Panc1 (cell line): Measurements from ENCODE around the gene PHF13. TPM values are rescaled to one million over a fixed set of nuclear protein-coding genes. Genes with fewer than 3 reads are reported as not detected.

Experiments used
- ATAC-seq: fragments of 200-7000 bp; cut with Tn5 transposase; 2 replicates; pipeline ENCODE4 v1.9.1; 2020; ENCODE audit warnings: mild to moderate bottlenecking, moderate library complexity
- BruUV-seq: library from RNA; stranded (reverse); fragments of 400-500 nt; replicated peaks from 2 replicates; lab custom pipeline; 2021; lab: Mats Ljungman, UMichigan
- CTCF ChIA-PET: fragments of 300-600 bp; sonication (Branson Sonifier 250); formaldehyde crosslinking; loops from one replicate; lab custom pipeline; 2022; ENCODE audit warnings: antibody characterized with exemption; lab: Charles Lee
- POLR2A ChIA-PET: fragments of 300-600 bp; sonication (Branson Sonifier 250); formaldehyde crosslinking; loops from one replicate; lab custom pipeline; 2022; ENCODE audit warnings: antibody characterized with exemption; lab: Charles Lee
- DNase-seq: peaks from one replicate; pipeline ENCODE4 v3.0.0-alpha.2; 2010; ENCODE audit warnings: low read depth, low spot score
- H3K27ac ChIP-seq: 2 replicates; pipeline ENCODE4 v1.5.1; 2011; ENCODE audit warnings: mild to moderate bottlenecking, low read length, inconsistent platforms
- H3K27me3 ChIP-seq: fragments of 200-500 bp; sonication (Bioruptor generic); 2 replicates; pipeline ENCODE4 v1.6.0; 2014; ENCODE audit warnings: low read length, inconsistent platforms; ENCODE audit not compliant: control insufficient read depth, insufficient read depth
- H3K36me3 ChIP-seq: fragments of 200-500 bp; sonication (Bioruptor generic); 2 replicates; pipeline ENCODE4 v1.5.1; 2014; ENCODE audit warnings: inconsistent platforms, mild to moderate bottlenecking, low read length, moderate library complexity; ENCODE audit not compliant: control insufficient read depth, insufficient read depth
- H3K4me1 ChIP-seq: 2 replicates; pipeline ENCODE4 v1.5.1; 2011; ENCODE audit warnings: inconsistent platforms, mild to moderate bottlenecking, low read length, moderate library complexity; ENCODE audit not compliant: control insufficient read depth, insufficient read depth
- H3K4me3 ChIP-seq, 2 experiments: 2 replicates each; pipeline ENCODE4 v1.5.1; 2011 to 2012; ENCODE audit warnings: low read depth in 2 of 2, low read length in 2 of 2, mild to moderate bottlenecking in 2 of 2, inconsistent platforms in 1 of 2, moderate library complexity in 1 of 2
- H3K9me3 ChIP-seq: fragments of 200-500 bp; sonication (Bioruptor generic); 2 replicates; pipeline ENCODE4 v1.5.1; 2014; ENCODE audit warnings: low read depth, mild to moderate bottlenecking, inconsistent platforms, low read length, moderate library complexity; ENCODE audit not compliant: control insufficient read depth, insufficient read depth
- POLR2AphosphoS5 ChIP-seq: IDR thresholded peaks from 2 replicates; pipeline ENCODE4 v1.6.1; 2012; ENCODE audit warnings: mild to moderate bottlenecking, low read depth, low read length, moderate library complexity
- SIN3A ChIP-seq: IDR thresholded peaks from 2 replicates; pipeline ENCODE4 v1.6.1; 2012; ENCODE audit warnings: low read depth, mild to moderate bottlenecking, low read length, moderate library complexity, borderline replicate concordance; ENCODE audit not compliant: insufficient read depth
- TCF7L2 ChIP-seq: IDR thresholded peaks from 2 replicates; pipeline ENCODE4 v1.6.1; 2011; ENCODE audit warnings: mild to moderate bottlenecking, low read depth, low read length, inconsistent platforms
- in situ Hi-C: cut with HindIII; loops from 2 replicates; pipeline ENCODE4 v1.10.0; 2016; ENCODE audit warnings: low sequenced_read_pairs, low pct_unique_long_range_greater_than_20kb
- intact Hi-C: fragments of 100-400 bp; cut with micrococcal nuclease; formaldehyde crosslinking; loops from one replicate; pipeline ENCODE4 v1.10.0; 2022; ENCODE audit not compliant: unreplicated experiment
- total RNA-seq: library from RNA; stranded (reverse); gene quantifications from one replicate; pipeline ENCODE4 v1.2.1, GENCODE V29; 2021; ENCODE audit not compliant: unreplicated experiment
- TF ChIP-seq, protein P1 (sequence below), 2 experiments: IDR thresholded peaks; 2 replicates each; pipeline ENCODE4 v1.6.1; 2011 to 2012; ENCODE audit warnings: low read depth in 2 of 2, control low read depth in 1 of 2, low read length in 1 of 2, mild to moderate bottlenecking in 1 of 2, moderate library complexity in 1 of 2; ENCODE audit not compliant: insufficient read depth in 1 of 2
- TF ChIP-seq, protein P2 (sequence below): fragments of 450-650 bp; IDR thresholded peaks from 2 replicates; pipeline ENCODE4 v1.5.1; 2017; ENCODE audit warnings: mild to moderate bottlenecking

PHF13 gene
- total RNA-seq, 1 experiment from 2014 or later, result 41.8 TPM

DNA sequence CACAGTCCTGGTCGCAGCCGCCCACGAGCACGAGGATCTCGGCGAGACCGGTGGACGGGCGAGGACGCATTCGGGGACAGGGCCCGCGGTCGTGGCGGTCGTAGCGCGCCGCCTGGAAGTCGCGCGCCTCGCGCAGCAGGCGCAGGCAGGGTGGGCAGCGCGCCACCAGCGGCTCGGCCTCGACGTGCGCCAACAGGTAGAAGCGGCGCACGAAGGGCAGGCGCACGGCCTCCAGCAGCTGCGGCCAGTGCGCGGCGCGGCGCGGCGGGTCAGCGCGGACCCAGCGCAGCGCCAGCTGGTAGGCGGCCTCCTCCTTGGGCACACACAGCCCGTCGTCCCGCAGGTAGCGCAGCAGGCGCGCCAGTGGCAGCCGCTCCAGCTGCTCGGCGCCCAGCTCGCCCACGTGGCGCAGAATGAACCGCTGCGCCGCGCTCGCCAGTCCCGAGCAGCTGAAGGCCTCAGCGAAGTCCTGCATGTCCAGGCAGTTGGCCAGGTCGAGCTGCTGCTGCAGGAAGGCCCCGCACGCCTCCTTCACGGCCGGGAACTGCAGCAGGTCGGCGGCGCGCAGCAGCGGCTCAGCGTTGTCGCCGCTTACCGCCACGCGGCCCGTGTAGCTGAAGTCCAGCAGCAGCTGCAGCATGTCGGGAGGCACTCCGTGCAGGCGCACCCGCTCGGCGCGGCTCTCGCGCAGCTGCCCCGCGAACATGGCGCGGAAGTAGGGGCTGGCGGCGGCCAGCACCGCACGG lies 11.4 kb upstream of the PHF13 start:
- intact Hi-C loops, result no loop called here
- no TSS peak for BruUV-seq
- POLR2A ChIA-PET, result interaction anchor here (0.6 to 0.7 kb wide), 2 partner anchors 22 to 159 kb away, joined by 3 to 6 read pairs; no protein-coding TSS in a partner anchor
- Histone ChIP-seq H3K4me1 (peaks cover 25% of the 10 kb centered on the region), H3K4me3 (peak overlapping the region; percentile 61 to 96), H3K36me3 (no peaks in the 10 kb centered on the region; the same call in 1 of the 2 replicates), H3K9me3 (no peaks in the 10 kb centered on the region), H3K27ac (peak overlapping the region; percentile 90), H3K27me3 (no peaks in the 10 kb centered on the region)
- in situ Hi-C loops, result no loop called here
- CTCF ChIA-PET, result no interaction called here
- TF ChIP-seq, protein P1, sequence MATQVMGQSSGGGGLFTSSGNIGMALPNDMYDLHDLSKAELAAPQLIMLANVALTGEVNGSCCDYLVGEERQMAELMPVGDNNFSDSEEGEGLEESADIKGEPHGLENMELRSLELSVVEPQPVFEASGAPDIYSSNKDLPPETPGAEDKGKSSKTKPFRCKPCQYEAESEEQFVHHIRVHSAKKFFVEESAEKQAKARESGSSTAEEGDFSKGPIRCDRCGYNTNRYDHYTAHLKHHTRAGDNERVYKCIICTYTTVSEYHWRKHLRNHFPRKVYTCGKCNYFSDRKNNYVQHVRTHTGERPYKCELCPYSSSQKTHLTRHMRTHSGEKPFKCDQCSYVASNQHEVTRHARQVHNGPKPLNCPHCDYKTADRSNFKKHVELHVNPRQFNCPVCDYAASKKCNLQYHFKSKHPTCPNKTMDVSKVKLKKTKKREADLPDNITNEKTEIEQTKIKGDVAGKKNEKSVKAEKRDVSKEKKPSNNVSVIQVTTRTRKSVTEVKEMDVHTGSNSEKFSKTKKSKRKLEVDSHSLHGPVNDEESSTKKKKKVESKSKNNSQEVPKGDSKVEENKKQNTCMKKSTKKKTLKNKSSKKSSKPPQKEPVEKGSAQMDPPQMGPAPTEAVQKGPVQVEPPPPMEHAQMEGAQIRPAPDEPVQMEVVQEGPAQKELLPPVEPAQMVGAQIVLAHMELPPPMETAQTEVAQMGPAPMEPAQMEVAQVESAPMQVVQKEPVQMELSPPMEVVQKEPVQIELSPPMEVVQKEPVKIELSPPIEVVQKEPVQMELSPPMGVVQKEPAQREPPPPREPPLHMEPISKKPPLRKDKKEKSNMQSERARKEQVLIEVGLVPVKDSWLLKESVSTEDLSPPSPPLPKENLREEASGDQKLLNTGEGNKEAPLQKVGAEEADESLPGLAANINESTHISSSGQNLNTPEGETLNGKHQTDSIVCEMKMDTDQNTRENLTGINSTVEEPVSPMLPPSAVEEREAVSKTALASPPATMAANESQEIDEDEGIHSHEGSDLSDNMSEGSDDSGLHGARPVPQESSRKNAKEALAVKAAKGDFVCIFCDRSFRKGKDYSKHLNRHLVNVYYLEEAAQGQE (IDR thresholded peaks at IDR 0.05; ENCODE audit: insufficient read depth in 1 of 2, low read depth in 2 of 2, low read length in 1 of 2), result no peak
- TF ChIP-seq TCF7L2 (no peak; the same call in 1 of the 2 replicates), POLR2AphosphoS5 (no peak), SIN3A (no peak; the same call in 1 of the 2 replicates)
- TF ChIP-seq, protein P2, sequence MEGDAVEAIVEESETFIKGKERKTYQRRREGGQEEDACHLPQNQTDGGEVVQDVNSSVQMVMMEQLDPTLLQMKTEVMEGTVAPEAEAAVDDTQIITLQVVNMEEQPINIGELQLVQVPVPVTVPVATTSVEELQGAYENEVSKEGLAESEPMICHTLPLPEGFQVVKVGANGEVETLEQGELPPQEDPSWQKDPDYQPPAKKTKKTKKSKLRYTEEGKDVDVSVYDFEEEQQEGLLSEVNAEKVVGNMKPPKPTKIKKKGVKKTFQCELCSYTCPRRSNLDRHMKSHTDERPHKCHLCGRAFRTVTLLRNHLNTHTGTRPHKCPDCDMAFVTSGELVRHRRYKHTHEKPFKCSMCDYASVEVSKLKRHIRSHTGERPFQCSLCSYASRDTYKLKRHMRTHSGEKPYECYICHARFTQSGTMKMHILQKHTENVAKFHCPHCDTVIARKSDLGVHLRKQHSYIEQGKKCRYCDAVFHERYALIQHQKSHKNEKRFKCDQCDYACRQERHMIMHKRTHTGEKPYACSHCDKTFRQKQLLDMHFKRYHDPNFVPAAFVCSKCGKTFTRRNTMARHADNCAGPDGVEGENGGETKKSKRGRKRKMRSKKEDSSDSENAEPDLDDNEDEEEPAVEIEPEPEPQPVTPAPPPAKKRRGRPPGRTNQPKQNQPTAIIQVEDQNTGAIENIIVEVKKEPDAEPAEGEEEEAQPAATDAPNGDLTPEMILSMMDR, result no peak
- peak; percentile 66 for ATAC-seq
- no peak for DNase-seq

DNA sequence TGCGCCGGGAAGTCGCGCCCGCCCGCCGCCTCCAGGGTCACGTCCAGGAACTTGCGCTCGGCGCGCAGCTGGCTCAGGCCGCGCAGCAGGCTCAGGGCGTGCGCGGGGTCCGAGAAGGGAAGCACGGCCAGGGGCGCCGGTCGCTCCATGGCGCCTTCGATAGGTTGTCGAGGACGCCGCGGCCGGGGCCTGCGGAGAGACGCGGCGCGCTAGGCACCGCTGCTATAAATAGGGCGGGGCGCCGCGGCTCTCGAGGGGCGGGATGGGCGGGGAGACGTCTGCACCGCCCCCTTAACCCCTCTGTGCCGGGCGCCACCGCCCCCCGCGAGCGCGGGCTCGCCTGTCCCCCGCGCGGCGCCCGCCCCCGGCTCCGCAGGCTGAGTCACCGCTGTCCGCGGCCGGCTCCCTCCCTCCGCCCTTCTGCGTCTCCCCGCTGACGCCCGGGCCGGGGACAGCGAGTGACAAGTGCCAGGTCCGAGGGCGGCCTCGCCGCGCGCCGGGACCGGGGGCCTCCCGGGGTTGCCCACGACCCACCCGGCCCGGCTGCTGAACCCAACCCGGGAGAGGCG lies 10.8 kb upstream of the PHF13 start, which contains the start of gene KLHL21:
KLHL21 (minus strand) TSS at position 201 of the 569 bp plus-strand sequence; CDS start at position 149, 52 bp downstream.
- ChIA-PET POLR2A (interaction anchor here (0.6 to 0.7 kb wide), 2 partner anchors 21 to 159 kb away, joined by 3 to 6 read pairs; no protein-coding TSS in a partner anchor), CTCF (no interaction called here)
- TF ChIP-seq TCF7L2 (no peak), POLR2AphosphoS5 (peak; percentile 93), SIN3A (peak; percentile 90; the same call in 1 of the 2 replicates)
- no peaks in the 10 kb centered on the region for H3K9me3 ChIP-seq
- no peaks in the 10 kb centered on the region for H3K27me3 ChIP-seq
- in situ Hi-C loops (no loop called here), intact Hi-C loops (no loop called here)
- peak within 1 kb of the TSS; percentile 97 for H3K27ac ChIP-seq
- ATAC-seq (peak; percentile 85), DNase-seq (no peak)
- H3K4me1 ChIP-seq, result peaks cover 19% of the 10 kb centered on the region
- H3K4me3 ChIP-seq, result peak within 1 kb of the TSS; percentile 61 to 96
- no TSS peak for BruUV-seq
- H3K36me3 ChIP-seq, result no peaks in the 10 kb centered on the region; the same call in 1 of the 2 replicates
